ENCODE data around the gene XKR8. TPM values are rescaled to one million over a fixed set of nuclear protein-coding genes. Genes with fewer than 3 reads are reported as not detected.

XKR8 gene
- total RNA-seq, 4 donors from 2014 or later: 2.8 to 8.2 (median 5.0) TPM; not detected in 1

DNA sequence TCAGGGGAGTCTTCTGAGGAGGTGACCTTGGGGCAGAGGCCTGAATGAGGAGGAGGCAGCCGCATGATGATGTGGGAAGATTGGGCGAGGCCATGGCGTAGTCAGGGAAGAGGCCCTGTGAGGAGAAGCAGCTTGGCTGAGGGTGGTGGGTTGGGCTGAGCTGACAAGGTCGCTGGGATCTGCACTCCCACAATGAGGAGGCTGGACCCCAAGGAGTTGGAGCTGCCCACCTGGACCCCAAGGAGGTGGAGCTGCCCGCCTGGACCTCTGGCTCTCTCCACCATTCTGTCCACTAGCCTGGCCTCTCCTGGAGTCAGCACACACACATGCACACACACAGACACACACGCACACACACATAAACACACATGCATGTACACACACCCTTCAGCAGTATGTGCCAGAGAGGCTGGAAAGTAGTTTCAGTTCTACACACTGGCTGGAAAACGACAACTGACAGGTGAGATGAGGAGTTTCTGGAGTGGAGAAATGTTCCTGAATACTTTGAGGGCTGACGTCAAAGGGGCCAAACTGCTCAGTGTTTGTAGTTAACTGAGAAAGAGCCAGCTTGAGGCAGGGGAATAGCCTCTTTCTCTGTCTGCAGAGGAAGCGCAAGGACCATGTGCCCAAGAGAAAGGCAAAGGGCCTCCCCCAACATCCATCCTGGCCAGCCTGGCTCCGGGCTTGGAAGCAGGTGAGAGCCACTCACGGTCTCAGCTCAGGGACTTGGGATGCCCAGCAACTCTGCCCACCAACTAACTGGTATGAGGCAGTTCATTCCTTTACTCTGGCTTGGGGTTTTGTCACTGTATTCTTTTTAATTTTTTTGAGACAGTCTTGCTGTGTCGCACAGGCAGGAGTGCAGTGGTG lies 17.9 kb upstream of the XKR8 start:
- no peak overlapping the region for H3K27ac ChIP-seq
- intact Hi-C loops (cut with DNase I; ENCODE audit: low total_unique reads): no loop called here
- no peaks in the 10 kb centered on the region for H3K9me3 ChIP-seq
- no peak for TF ChIP-seq POLR2A (IDR thresholded peaks at IDR 0.05)
- TF ChIP-seq, protein P1, sequence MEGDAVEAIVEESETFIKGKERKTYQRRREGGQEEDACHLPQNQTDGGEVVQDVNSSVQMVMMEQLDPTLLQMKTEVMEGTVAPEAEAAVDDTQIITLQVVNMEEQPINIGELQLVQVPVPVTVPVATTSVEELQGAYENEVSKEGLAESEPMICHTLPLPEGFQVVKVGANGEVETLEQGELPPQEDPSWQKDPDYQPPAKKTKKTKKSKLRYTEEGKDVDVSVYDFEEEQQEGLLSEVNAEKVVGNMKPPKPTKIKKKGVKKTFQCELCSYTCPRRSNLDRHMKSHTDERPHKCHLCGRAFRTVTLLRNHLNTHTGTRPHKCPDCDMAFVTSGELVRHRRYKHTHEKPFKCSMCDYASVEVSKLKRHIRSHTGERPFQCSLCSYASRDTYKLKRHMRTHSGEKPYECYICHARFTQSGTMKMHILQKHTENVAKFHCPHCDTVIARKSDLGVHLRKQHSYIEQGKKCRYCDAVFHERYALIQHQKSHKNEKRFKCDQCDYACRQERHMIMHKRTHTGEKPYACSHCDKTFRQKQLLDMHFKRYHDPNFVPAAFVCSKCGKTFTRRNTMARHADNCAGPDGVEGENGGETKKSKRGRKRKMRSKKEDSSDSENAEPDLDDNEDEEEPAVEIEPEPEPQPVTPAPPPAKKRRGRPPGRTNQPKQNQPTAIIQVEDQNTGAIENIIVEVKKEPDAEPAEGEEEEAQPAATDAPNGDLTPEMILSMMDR (IDR thresholded peaks at IDR 0.05): no peak
- H3K4me1 ChIP-seq: no peaks in the 10 kb centered on the region
- no peaks in the 10 kb centered on the region for H3K36me3 ChIP-seq
- DNase-seq: no peak
- H3K4me3 ChIP-seq: no peak overlapping the region
- H3K27me3 ChIP-seq: no peaks in the 10 kb centered on the region

DNA sequence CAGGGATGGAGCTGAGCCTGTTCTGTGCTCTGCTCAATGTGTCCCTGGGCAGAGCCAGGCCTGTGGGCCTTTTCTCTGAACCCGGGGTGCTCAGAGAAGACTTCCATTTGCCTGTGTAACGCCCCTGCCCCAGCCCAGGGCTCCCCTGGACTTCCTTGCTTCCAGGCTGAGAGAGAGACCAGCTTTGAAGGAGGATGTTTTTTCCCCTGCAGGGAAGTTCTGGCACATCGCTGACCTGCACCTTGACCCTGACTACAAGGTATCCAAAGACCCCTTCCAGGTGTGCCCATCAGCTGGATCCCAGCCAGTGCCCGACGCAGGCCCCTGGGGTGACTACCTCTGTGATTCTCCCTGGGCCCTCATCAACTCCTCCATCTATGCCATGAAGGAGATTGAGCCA lies 14.8 kb upstream of the XKR8 start:
- DNase-seq: no peak
- no peaks in the 10 kb centered on the region for H3K27me3 ChIP-seq
- H3K27ac ChIP-seq: no peak overlapping the region
- no peaks in the 10 kb centered on the region for H3K4me1 ChIP-seq
- H3K4me3 ChIP-seq: no peak overlapping the region
- H3K9me3 ChIP-seq: no peaks in the 10 kb centered on the region
- no peak for TF ChIP-seq POLR2A (IDR thresholded peaks at IDR 0.05)
- TF ChIP-seq, protein P1 (IDR thresholded peaks at IDR 0.05): no peak
- intact Hi-C loops (cut with DNase I; ENCODE audit: low total_unique reads): no loop called here
- no peaks in the 10 kb centered on the region for H3K36me3 ChIP-seq

DNA sequence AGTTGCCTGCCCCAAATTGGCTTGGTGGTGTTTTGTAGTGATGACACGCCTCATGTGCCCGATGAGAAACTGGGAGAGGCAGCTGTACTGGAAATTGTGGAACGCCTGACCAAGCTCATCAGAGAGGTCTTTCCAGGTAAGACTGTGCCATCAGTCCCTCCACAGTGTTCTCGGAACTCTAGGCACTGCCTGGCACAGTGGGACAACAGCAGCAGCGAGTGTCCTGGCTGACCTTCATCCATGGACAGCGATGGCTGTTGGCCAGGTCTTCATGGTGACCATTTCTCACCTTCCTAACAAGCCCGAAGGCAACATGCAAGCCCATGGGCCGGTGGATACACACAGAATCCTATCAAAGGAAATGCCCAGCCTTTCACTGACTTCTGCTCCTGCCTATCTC lies 10.7 kb upstream of the XKR8 start:
- H3K4me1 ChIP-seq: no peaks in the 10 kb centered on the region
- H3K9me3 ChIP-seq: no peaks in the 10 kb centered on the region
- TF ChIP-seq, protein P1 (IDR thresholded peaks at IDR 0.05): no peak
- TF ChIP-seq POLR2A (IDR thresholded peaks at IDR 0.05): no peak
- DNase-seq: no peak
- no peak overlapping the region for H3K27ac ChIP-seq
- H3K36me3 ChIP-seq: no peaks in the 10 kb centered on the region
- H3K27me3 ChIP-seq: no peaks in the 10 kb centered on the region
- intact Hi-C loops (cut with DNase I; ENCODE audit: low total_unique reads): no loop called here
- no peak overlapping the region for H3K4me3 ChIP-seq

DNA sequence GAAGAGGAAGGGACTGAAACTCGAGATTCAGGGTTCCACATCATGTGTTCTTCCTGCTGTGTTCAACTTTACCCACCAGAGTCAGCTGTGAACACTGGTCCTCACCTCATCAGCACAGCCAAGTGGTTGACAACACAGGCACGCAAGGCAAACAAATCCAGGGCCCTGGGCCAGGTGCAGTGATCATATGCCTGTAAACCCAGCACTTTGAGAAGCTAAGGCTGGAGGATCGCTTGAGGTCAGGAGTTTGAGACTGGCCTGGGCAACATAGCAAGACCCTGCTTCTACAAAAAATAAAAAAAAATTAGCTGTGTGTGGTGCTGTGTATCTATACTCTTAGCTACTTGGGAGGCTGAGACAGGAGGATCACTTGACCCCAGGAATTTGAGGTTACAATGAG lies 8.4 kb upstream of the XKR8 start:
- H3K4me1 ChIP-seq: no peaks in the 10 kb centered on the region
- H3K27ac ChIP-seq: no peak overlapping the region
- no peak for DNase-seq
- no peaks in the 10 kb centered on the region for H3K27me3 ChIP-seq
- no peaks in the 10 kb centered on the region for H3K36me3 ChIP-seq
- no peak for TF ChIP-seq POLR2A (IDR thresholded peaks at IDR 0.05)
- TF ChIP-seq, protein P1 (IDR thresholded peaks at IDR 0.05): no peak
- no peaks in the 10 kb centered on the region for H3K9me3 ChIP-seq
- intact Hi-C loops (cut with DNase I; ENCODE audit: low total_unique reads): no loop called here
- H3K4me3 ChIP-seq: no peak overlapping the region

DNA sequence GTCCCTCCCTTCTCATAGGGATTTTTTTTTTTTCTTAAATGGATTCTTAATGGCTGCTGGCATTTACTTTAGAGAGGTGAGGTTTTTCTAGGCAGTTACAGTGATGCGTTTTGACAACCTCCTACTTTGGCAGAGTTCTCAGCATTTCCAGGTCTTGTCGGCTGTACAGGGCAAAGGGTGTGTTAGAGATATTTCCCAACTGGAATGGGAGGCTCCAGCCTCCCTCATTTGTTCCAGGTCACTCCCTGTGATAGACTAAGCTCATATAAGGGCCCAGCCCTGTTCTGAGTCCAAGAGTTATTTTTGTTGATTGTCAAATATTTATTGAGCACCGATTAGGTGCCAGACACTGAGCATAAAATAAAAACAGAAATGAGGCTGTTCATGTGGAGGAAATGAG lies 7.6 kb upstream of the XKR8 start:
- intact Hi-C loops (cut with DNase I; ENCODE audit: low total_unique reads): no loop called here

More for the DNA sequence above, 7.6 kb upstream of the XKR8 start:
- Histone ChIP-seq H3K27ac (no peak overlapping the region), H3K4me1 (no peaks in the 10 kb centered on the region), H3K36me3 (no peaks in the 10 kb centered on the region), H3K27me3 (no peaks in the 10 kb centered on the region), H3K9me3 (no peaks in the 10 kb centered on the region), H3K4me3 (no peak overlapping the region)
- DNase-seq: no peak
- TF ChIP-seq, protein P1 (IDR thresholded peaks at IDR 0.05): no peak
- TF ChIP-seq POLR2A (IDR thresholded peaks at IDR 0.05): no peak
